ENCODE measurements around the gene RNF115. TPM values are rescaled to one million over a fixed set of nuclear protein-coding genes. Genes with fewer than 3 reads are reported as not detected.

RNF115 gene
- polyA plus RNA-seq, 2 of the 4 experiments (the other 2 are of a cell fraction), result 8.5 to 18.8 TPM

DNA sequence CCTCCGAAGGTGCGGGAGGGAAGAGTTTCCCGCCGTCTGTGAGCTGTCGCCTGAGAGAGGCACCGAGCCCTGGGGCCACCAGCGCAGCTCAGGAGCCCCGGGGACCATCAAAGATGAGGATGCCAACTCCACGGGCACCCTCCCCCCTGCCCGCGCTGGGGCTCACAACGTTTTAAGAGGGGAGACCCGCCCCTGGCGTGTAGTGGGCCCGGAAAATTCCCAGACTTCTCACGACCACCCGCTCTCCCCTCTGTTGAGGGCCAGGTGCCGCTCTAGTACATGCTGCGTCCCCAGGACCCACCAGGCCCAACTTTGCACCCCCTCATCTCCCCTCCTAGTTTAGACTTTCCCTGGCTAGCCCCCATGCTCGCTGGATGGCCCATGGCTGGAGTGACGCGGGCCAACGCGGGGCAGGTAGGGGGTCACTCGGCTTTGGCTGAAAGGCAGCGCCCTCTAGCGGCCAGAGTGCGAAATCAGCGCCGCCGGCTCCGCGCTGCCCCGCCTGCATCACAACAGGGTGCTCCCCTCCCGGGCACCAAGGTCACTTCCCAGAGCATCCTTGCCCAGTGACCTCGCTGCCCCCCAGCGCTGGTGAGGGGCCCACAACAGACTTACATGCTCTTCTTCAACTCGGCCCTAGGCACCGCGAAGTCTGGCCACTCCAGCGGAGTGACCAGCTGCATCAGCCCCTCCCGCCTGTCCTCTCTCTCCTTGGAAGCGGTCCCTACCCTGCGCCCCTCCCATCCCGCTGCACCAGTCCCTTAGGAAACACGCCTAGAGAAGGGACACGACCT is 102.8 kb downstream of the RNF115 start:
- ATAC-seq (peak; percentile 92 to 97), FAIRE-seq (no peak), DNase-seq (ENCODE audit: low read depth in 1 of 2, low spot score in 1 of 2) (peak; percentile 61 to 62)
- H3K4me2 ChIP-seq, result peak overlapping the region; percentile 89
- H3K9me3 ChIP-seq, result no peaks in the 10 kb centered on the region
- ChIA-PET CTCF (interaction anchor here (0.6 to 3.5 kb wide), 33 partner anchors 9 to 295 kb away, joined by 3 to 35 read pairs (median 5); partner anchors contain the start of genes NUDT17 and PDZK1), POLR2A (interaction anchor here (0.5 to 1.4 kb wide), 3 partner anchors 24 to 440 kb away, joined by 3 to 6 read pairs (median 5); partner anchors contain the start of genes POLR3C and RNF115)
- H3K4me1 ChIP-seq, result peaks cover 13% of the 10 kb centered on the region
- WGBS (ENCODE audit: missing lambda C conversion rate), result 5% methylated on average over 41 of the region's 47 CpGs
- H3K4me3 ChIP-seq, result peak overlapping the region; percentile 53
- peak overlapping the region; percentile 82 to 88 for H3K27ac ChIP-seq
- TF ChIP-seq MAFK (IDR thresholded peaks at IDR 0.05; ENCODE audit: partially characterized antibody), result no peak
- no peak for TF ChIP-seq EHF (CRISPR knock-in tag; IDR thresholded peaks at IDR 0.05)
- no peak for TF ChIP-seq NFE2L2 (conservative IDR thresholded peaks at IDR 0.05; ENCODE audit: low read length)
- peak; percentile 90 for TF ChIP-seq SMC3 (IDR thresholded peaks at IDR 0.05)
- TF ChIP-seq, protein P1, sequence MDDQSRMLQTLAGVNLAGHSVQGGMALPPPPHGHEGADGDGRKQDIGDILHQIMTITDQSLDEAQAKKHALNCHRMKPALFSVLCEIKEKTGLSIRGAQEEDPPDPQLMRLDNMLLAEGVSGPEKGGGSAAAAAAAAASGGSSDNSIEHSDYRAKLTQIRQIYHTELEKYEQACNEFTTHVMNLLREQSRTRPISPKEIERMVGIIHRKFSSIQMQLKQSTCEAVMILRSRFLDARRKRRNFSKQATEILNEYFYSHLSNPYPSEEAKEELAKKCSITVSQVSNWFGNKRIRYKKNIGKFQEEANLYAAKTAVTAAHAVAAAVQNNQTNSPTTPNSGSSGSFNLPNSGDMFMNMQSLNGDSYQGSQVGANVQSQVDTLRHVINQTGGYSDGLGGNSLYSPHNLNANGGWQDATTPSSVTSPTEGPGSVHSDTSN (IDR thresholded peaks at IDR 0.05), result no peak
- no peak for TF ChIP-seq POLR2AphosphoS2 (conservative IDR thresholded peaks at IDR 0.05; ENCODE audit: low read length)
- no peak for TF ChIP-seq EP300 (IDR thresholded peaks at IDR 0.05)
- TF ChIP-seq NPAS2 (CRISPR knock-in tag; IDR thresholded peaks at IDR 0.05; ENCODE audit: borderline replicate concordance), result no peak
- TF ChIP-seq, protein P2, sequence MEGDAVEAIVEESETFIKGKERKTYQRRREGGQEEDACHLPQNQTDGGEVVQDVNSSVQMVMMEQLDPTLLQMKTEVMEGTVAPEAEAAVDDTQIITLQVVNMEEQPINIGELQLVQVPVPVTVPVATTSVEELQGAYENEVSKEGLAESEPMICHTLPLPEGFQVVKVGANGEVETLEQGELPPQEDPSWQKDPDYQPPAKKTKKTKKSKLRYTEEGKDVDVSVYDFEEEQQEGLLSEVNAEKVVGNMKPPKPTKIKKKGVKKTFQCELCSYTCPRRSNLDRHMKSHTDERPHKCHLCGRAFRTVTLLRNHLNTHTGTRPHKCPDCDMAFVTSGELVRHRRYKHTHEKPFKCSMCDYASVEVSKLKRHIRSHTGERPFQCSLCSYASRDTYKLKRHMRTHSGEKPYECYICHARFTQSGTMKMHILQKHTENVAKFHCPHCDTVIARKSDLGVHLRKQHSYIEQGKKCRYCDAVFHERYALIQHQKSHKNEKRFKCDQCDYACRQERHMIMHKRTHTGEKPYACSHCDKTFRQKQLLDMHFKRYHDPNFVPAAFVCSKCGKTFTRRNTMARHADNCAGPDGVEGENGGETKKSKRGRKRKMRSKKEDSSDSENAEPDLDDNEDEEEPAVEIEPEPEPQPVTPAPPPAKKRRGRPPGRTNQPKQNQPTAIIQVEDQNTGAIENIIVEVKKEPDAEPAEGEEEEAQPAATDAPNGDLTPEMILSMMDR (IDR thresholded peaks at IDR 0.05), result peak; percentile 93
- no peak for TF ChIP-seq RNF2 (IDR thresholded peaks at IDR 0.05; ENCODE audit: borderline replicate concordance, low read depth)
- no peak for TF ChIP-seq CEBPB (IDR thresholded peaks at IDR 0.05)
- TF ChIP-seq CHD2 (IDR thresholded peaks at IDR 0.05; ENCODE audit: low read length, partially characterized antibody), result no peak
- TF ChIP-seq, protein P3, sequence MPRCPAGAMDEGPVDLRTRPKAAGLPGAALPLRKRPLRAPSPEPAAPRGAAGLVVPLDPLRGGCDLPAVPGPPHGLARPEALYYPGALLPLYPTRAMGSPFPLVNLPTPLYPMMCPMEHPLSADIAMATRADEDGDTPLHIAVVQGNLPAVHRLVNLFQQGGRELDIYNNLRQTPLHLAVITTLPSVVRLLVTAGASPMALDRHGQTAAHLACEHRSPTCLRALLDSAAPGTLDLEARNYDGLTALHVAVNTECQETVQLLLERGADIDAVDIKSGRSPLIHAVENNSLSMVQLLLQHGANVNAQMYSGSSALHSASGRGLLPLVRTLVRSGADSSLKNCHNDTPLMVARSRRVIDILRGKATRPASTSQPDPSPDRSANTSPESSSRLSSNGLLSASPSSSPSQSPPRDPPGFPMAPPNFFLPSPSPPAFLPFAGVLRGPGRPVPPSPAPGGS (IDR thresholded peaks at IDR 0.05), result no peak
- TF ChIP-seq, protein P4, sequence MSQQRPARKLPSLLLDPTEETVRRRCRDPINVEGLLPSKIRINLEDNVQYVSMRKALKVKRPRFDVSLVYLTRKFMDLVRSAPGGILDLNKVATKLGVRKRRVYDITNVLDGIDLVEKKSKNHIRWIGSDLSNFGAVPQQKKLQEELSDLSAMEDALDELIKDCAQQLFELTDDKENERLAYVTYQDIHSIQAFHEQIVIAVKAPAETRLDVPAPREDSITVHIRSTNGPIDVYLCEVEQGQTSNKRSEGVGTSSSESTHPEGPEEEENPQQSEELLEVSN (IDR thresholded peaks at IDR 0.05; ENCODE audit: borderline replicate concordance, low read depth), result peak; percentile 88
- no peak for TF ChIP-seq CBX2 (IDR thresholded peaks at IDR 0.05; ENCODE audit: borderline replicate concordance, low read depth)
- TF ChIP-seq CBX8 (IDR thresholded peaks at IDR 0.05), result no peak
- TF ChIP-seq JUN (IDR thresholded peaks at IDR 0.05), result no peak
- TF ChIP-seq, protein P5, sequence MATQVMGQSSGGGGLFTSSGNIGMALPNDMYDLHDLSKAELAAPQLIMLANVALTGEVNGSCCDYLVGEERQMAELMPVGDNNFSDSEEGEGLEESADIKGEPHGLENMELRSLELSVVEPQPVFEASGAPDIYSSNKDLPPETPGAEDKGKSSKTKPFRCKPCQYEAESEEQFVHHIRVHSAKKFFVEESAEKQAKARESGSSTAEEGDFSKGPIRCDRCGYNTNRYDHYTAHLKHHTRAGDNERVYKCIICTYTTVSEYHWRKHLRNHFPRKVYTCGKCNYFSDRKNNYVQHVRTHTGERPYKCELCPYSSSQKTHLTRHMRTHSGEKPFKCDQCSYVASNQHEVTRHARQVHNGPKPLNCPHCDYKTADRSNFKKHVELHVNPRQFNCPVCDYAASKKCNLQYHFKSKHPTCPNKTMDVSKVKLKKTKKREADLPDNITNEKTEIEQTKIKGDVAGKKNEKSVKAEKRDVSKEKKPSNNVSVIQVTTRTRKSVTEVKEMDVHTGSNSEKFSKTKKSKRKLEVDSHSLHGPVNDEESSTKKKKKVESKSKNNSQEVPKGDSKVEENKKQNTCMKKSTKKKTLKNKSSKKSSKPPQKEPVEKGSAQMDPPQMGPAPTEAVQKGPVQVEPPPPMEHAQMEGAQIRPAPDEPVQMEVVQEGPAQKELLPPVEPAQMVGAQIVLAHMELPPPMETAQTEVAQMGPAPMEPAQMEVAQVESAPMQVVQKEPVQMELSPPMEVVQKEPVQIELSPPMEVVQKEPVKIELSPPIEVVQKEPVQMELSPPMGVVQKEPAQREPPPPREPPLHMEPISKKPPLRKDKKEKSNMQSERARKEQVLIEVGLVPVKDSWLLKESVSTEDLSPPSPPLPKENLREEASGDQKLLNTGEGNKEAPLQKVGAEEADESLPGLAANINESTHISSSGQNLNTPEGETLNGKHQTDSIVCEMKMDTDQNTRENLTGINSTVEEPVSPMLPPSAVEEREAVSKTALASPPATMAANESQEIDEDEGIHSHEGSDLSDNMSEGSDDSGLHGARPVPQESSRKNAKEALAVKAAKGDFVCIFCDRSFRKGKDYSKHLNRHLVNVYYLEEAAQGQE (IDR thresholded peaks at IDR 0.05), result no peak
- TF ChIP-seq, protein P6, sequence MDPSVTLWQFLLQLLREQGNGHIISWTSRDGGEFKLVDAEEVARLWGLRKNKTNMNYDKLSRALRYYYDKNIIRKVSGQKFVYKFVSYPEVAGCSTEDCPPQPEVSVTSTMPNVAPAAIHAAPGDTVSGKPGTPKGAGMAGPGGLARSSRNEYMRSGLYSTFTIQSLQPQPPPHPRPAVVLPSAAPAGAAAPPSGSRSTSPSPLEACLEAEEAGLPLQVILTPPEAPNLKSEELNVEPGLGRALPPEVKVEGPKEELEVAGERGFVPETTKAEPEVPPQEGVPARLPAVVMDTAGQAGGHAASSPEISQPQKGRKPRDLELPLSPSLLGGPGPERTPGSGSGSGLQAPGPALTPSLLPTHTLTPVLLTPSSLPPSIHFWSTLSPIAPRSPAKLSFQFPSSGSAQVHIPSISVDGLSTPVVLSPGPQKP (IDR thresholded peaks at IDR 0.05; ENCODE audit: low read depth, low read length), result no peak
- no peak for TF ChIP-seq CHD4 (IDR thresholded peaks at IDR 0.05; ENCODE audit: borderline replicate concordance)
- TF ChIP-seq RAD21 (conservative IDR thresholded peaks at IDR 0.05 in 1 of 2, IDR thresholded peaks at IDR 0.05 in 1 of 2), result peak; percentile 85 to 95
- no peak for TF ChIP-seq FOXS1 (CRISPR knock-in tag; IDR thresholded peaks at IDR 0.05)
- TF ChIP-seq JUNB (IDR thresholded peaks at IDR 0.05), result no peak
- no peak for TF ChIP-seq RARB (CRISPR knock-in tag; IDR thresholded peaks at IDR 0.05)
- no peak for TF ChIP-seq EHMT2 (IDR thresholded peaks at IDR 0.05; ENCODE audit: low read depth)
- no peak for TF ChIP-seq TFCP2L1 (CRISPR knock-in tag; IDR thresholded peaks at IDR 0.05)
- TF ChIP-seq, protein P7, sequence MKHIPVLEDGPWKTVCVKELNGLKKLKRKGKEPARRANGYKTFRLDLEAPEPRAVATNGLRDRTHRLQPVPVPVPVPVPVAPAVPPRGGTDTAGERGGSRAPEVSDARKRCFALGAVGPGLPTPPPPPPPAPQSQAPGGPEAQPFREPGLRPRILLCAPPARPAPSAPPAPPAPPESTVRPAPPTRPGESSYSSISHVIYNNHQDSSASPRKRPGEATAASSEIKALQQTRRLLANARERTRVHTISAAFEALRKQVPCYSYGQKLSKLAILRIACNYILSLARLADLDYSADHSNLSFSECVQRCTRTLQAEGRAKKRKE (CRISPR knock-in tag; IDR thresholded peaks at IDR 0.05; ENCODE audit: low read depth), result no peak
- peak; percentile 81; the same call in 1 of the 2 replicates for TF ChIP-seq MAZ (IDR thresholded peaks at IDR 0.05; ENCODE audit: borderline replicate concordance, low read depth, low read length)

Measured in A549 (cell line).